HCT116 (cell line): ENCODE results near the gene GUCA2A. TPM values are rescaled to one million over a fixed set of nuclear protein-coding genes. Genes with fewer than 3 reads are reported as not detected.

Experiments used
- ATAC-seq: fragments of 200-7000 bp; cut with Tn5 transposase; 2 replicates; pipeline ENCODE4 v1.9.1; 2020; ENCODE audit warnings: mild to moderate bottlenecking, moderate library complexity
- BruUV-seq: library from RNA; stranded (reverse); fragments of 400-500 nt; replicated peaks from 2 replicates; lab custom pipeline; 2021; lab: Mats Ljungman, UMichigan
- CTCF ChIA-PET: fragments of 300-600 bp; sonication (Branson Sonifier 250); formaldehyde crosslinking; loops from one replicate; lab custom pipeline; 2021; ENCODE audit warnings: antibody characterized with exemption; lab: Charles Lee
- POLR2A ChIA-PET: fragments of 300-600, 350-600 bp; sonication (Branson Sonifier 250); formaldehyde crosslinking; loops from one replicate; lab custom pipeline; 2021; ENCODE audit warnings: antibody characterized with exemption; lab: Charles Lee
- RAD21 ChIA-PET, 2 experiments: fragments of 300-600 bp; sonication (Branson Sonifier 250); formaldehyde crosslinking; loops; one replicate each; lab custom pipeline; 2023; ENCODE audit warnings: low total read pairs in 2 of 2; ENCODE audit not compliant: uncharacterized antibody in 2 of 2, unreplicated experiment in 2 of 2, low non-redundant PET in 1 of 2; lab: Charles Lee
- DNase-seq: peaks from one replicate; pipeline ENCODE4 v3.0.0-alpha.2; 2010; ENCODE audit warnings: low read depth, low spot score
- H2AFZ ChIP-seq: fragments of 200-600 bp; shearing (Covaris generic), sonication (generic); 2 replicates; pipeline ENCODE4 v1.6.1; 2017; ENCODE audit warnings: low read depth, mixed run types, mixed read lengths, antibody characterized with exemption, low read length; ENCODE audit not compliant: poor library complexity, severe bottlenecking
- H3K27ac ChIP-seq: 2 replicates; pipeline ENCODE4 v1.5.1; 2012; ENCODE audit warnings: low read depth, low read length
- H3K27me3 ChIP-seq: fragments of 200-600 bp; sonication (generic); 2 replicates; pipeline ENCODE4 v1.6.1; 2016; ENCODE audit warnings: mixed run types, low read length, mixed read lengths; ENCODE audit not compliant: insufficient read depth
- H3K36me3 ChIP-seq, 2 experiments: fragments of 200-500 bp in 1 of 2; fragments of 200-600 bp in 1 of 2; sonication (Bioruptor generic) in 1 of 2; sonication (generic) in 1 of 2; 2 replicates each; pipeline versions ENCODE4 v1.5.1 to v1.6.1; 2014 to 2016; ENCODE audit warnings: low read length in 2 of 2, inconsistent platforms in 1 of 2, mixed read lengths in 1 of 2, mixed run types in 1 of 2; ENCODE audit not compliant: insufficient read depth in 2 of 2, control insufficient read depth in 1 of 2
- H3K4me1 ChIP-seq, 2 experiments: fragments of 200-600 bp in 1 of 2; sonication (generic) in 1 of 2; 2 replicates each; pipeline versions ENCODE4 v1.5.1 to v1.6.1; 2012 to 2017; ENCODE audit warnings: low read length in 2 of 2, inconsistent platforms in 1 of 2, mild to moderate bottlenecking in 1 of 2, mixed read lengths in 1 of 2, mixed run types in 1 of 2, moderate library complexity in 1 of 2; ENCODE audit not compliant: insufficient read depth in 2 of 2, control insufficient read depth in 1 of 2
- H3K4me2 ChIP-seq: fragments of 200-600 bp; sonication (generic); 2 replicates; pipeline ENCODE4 v1.6.1; 2017; ENCODE audit warnings: mixed run types, low read length, mixed read lengths
- H3K4me3 ChIP-seq, 2 experiments: fragments of 200-600 bp in 1 of 2; sonication (generic) in 1 of 2; replicated peaks in 1 of 2; 2 replicates each; pipeline ENCODE4 v1.5.1; 2011 to 2016; ENCODE audit warnings: low read length in 2 of 2, control low read depth in 1 of 2, low read depth in 1 of 2, mild to moderate bottlenecking in 1 of 2, mixed read lengths in 1 of 2, mixed run types in 1 of 2
- H3K79me2 ChIP-seq: fragments of 200-600 bp; sonication (generic); 2 replicates; pipeline ENCODE4 v1.6.1; 2017; ENCODE audit warnings: mild to moderate bottlenecking, mixed run types, low read length, moderate library complexity, mixed read lengths; ENCODE audit not compliant: insufficient read depth
- H3K9ac ChIP-seq: fragments of 200-600 bp; sonication (generic); 2 replicates; pipeline ENCODE4 v1.6.1; 2016; ENCODE audit warnings: low read length, mixed read lengths
- H3K9me2 ChIP-seq: fragments of 200-600 bp; sonication (generic), shearing (Covaris generic); 2 replicates; pipeline ENCODE4 v1.6.1; 2017; ENCODE audit warnings: mixed run types, mild to moderate bottlenecking, moderate library complexity; ENCODE audit not compliant: insufficient read depth
- H3K9me3 ChIP-seq, 2 experiments: fragments of 200-500 bp in 1 of 2; fragments of 200-600 bp in 1 of 2; sonication (Bioruptor generic) in 1 of 2; sonication (generic) in 1 of 2; 2 replicates each; pipeline ENCODE4 v1.6.1; 2014 to 2017; ENCODE audit warnings: low read length in 2 of 2, mixed read lengths in 2 of 2, inconsistent platforms in 1 of 2, low read depth in 1 of 2, mild to moderate bottlenecking in 1 of 2, mixed run types in 1 of 2, moderate library complexity in 1 of 2; ENCODE audit not compliant: control insufficient read depth in 1 of 2, insufficient read depth in 1 of 2
- H4K20me1 ChIP-seq: fragments of 200-600 bp; sonication (generic), shearing (Covaris generic); 2 replicates; pipeline ENCODE4 v1.6.1; 2017; ENCODE audit warnings: mixed run types, mild to moderate bottlenecking, moderate library complexity; ENCODE audit not compliant: insufficient read depth
- CBX3 ChIP-seq: IDR thresholded peaks from 2 replicates; pipeline ENCODE4 v1.6.1; 2012; ENCODE audit warnings: low read depth
- CEBPB ChIP-seq: IDR thresholded peaks from 2 replicates; pipeline ENCODE4 v1.6.1; 2012; ENCODE audit warnings: low read depth
- EGR1 ChIP-seq: IDR thresholded peaks from 2 replicates; pipeline ENCODE4 v1.6.1; 2012; ENCODE audit warnings: low read depth
- ELF1 ChIP-seq: IDR thresholded peaks from 2 replicates; pipeline ENCODE4 v1.6.1; 2012; ENCODE audit warnings: low read depth, borderline replicate concordance
- EZH2phosphoT487 ChIP-seq: fragments of 200-600 bp; IDR thresholded peaks from 2 replicates; pipeline ENCODE4 v1.6.1; 2018; ENCODE audit warnings: antibody characterized with exemption, borderline replicate concordance
- FOSL1 ChIP-seq: IDR thresholded peaks from 2 replicates; pipeline ENCODE4 v1.6.1; 2012; ENCODE audit warnings: low read depth
- JUND ChIP-seq: IDR thresholded peaks from 2 replicates; pipeline ENCODE4 v1.6.1; 2012
- POLR2A ChIP-seq: IDR thresholded peaks from 2 replicates; pipeline ENCODE4 v1.7.0; 2011; ENCODE audit warnings: borderline replicate concordance; ENCODE audit not compliant: insufficient read depth, insufficient read length; ENCODE audit errors: extremely low read depth
- SIN3A ChIP-seq: IDR thresholded peaks from 2 replicates; pipeline ENCODE4 v1.6.1; 2012; ENCODE audit warnings: low read depth
- SP1 ChIP-seq: IDR thresholded peaks from 2 replicates; pipeline ENCODE4 v1.6.1; 2012; ENCODE audit warnings: low read depth
- SRF ChIP-seq: IDR thresholded peaks from 2 replicates; pipeline ENCODE4 v1.6.1; 2012; ENCODE audit warnings: low read depth
- TCF7L2 ChIP-seq: IDR thresholded peaks from 2 replicates; pipeline ENCODE4 v1.7.0; 2011; ENCODE audit warnings: borderline replicate concordance, inconsistent platforms; ENCODE audit not compliant: insufficient read depth, insufficient read length; ENCODE audit errors: extremely low read depth
- ZFX ChIP-seq: fragments of 450-650 bp; IDR thresholded peaks from 2 replicates; pipeline ENCODE4 v1.6.1; 2017
- intact Hi-C: fragments of 100-400 bp; cut with micrococcal nuclease; formaldehyde crosslinking; loops from 2 replicates; pipeline ENCODE4 v1.10.0; 2022
- total RNA-seq: library from RNA; stranded (reverse); gene quantifications from one replicate; pipeline ENCODE4 v1.2.1, GENCODE V29; 2021; ENCODE audit not compliant: unreplicated experiment
- TF ChIP-seq, protein P1 (sequence below), 3 experiments: fragments of 200-600 bp in 1 of 3; sonication (generic) in 1 of 3; IDR thresholded peaks in 2 of 3; conservative IDR thresholded peaks in 1 of 3; 2 replicates each; pipeline ENCODE4 v1.5.1; 2012 to 2017; ENCODE audit warnings: low read depth in 2 of 3, low read length in 2 of 3, antibody characterized with exemption in 1 of 3, borderline replicate concordance in 1 of 3, control low read depth in 1 of 3, mild to moderate bottlenecking in 1 of 3, mixed read lengths in 1 of 3, mixed run types in 1 of 3, moderate library complexity in 1 of 3; ENCODE audit not compliant: insufficient read depth in 1 of 3
- TF ChIP-seq, protein P2 (sequence below): IDR thresholded peaks from 2 replicates; pipeline ENCODE4 v1.6.1; 2011; ENCODE audit warnings: mild to moderate bottlenecking, low read length, moderate library complexity; ENCODE audit not compliant: insufficient replicate concordance; ENCODE audit errors: extremely low read depth

Gene GUCA2A
- total RNA-seq, 1 experiment from 2014 or later, result not detected

DNA sequence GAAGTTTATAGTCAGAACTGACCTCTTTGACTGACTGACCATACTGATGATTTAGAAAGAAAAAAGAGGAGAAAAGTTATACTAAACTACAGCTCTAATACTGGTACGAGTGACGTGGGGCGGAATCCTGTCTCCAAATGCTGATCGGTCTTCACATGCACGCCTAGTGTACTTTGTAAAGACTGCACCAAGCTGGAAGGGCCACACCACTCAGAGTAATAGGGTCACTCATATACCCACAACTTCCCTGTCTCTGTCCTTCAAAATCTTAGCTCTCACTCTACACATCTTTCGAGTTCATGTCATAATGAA is 19.4 kb upstream of the GUCA2A start:
- no peak for ATAC-seq
- ChIA-PET POLR2A (no interaction called here), CTCF (no interaction called here), RAD21 (no interaction called here)
- Histone ChIP-seq H3K9me3 (no peaks in the 10 kb centered on the region), H3K4me2 (no peak overlapping the region), H3K4me3 (no peak overlapping the region), H3K36me3 (peaks cover 0 to 9% of the 10 kb centered on the region in 2 experiments; a peak in 1 of 4 replicates), H3K27me3 (no peaks in the 10 kb centered on the region), H3K79me2 (no peaks in the 10 kb centered on the region), H4K20me1 (no peaks in the 10 kb centered on the region), H2AFZ (no peak overlapping the region), H3K27ac (no peak overlapping the region), H3K9ac (no peak overlapping the region), H3K4me1 (no peaks in the 10 kb centered on the region), H3K9me2 (no peaks in the 10 kb centered on the region)
- no peak for DNase-seq
- no TSS peak for BruUV-seq
- intact Hi-C loops, result no loop called here
- TF ChIP-seq FOSL1 (no peak), ZFX (no peak), SP1 (no peak), SIN3A (no peak), EZH2phosphoT487 (no peak), TCF7L2 (no peak), JUND (no peak), CEBPB (no peak), EGR1 (no peak), ELF1 (no peak), CBX3 (no peak), POLR2A (no peak), SRF (no peak)
- TF ChIP-seq, protein P1, sequence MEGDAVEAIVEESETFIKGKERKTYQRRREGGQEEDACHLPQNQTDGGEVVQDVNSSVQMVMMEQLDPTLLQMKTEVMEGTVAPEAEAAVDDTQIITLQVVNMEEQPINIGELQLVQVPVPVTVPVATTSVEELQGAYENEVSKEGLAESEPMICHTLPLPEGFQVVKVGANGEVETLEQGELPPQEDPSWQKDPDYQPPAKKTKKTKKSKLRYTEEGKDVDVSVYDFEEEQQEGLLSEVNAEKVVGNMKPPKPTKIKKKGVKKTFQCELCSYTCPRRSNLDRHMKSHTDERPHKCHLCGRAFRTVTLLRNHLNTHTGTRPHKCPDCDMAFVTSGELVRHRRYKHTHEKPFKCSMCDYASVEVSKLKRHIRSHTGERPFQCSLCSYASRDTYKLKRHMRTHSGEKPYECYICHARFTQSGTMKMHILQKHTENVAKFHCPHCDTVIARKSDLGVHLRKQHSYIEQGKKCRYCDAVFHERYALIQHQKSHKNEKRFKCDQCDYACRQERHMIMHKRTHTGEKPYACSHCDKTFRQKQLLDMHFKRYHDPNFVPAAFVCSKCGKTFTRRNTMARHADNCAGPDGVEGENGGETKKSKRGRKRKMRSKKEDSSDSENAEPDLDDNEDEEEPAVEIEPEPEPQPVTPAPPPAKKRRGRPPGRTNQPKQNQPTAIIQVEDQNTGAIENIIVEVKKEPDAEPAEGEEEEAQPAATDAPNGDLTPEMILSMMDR (IDR thresholded peaks at IDR 0.05 in 2 of 3, conservative IDR thresholded peaks at IDR 0.05 in 1 of 3; ENCODE audit: borderline replicate concordance in 1 of 3, insufficient read depth in 1 of 3, low read depth in 2 of 3, low read length in 2 of 3), result no peak
- TF ChIP-seq, protein P2, sequence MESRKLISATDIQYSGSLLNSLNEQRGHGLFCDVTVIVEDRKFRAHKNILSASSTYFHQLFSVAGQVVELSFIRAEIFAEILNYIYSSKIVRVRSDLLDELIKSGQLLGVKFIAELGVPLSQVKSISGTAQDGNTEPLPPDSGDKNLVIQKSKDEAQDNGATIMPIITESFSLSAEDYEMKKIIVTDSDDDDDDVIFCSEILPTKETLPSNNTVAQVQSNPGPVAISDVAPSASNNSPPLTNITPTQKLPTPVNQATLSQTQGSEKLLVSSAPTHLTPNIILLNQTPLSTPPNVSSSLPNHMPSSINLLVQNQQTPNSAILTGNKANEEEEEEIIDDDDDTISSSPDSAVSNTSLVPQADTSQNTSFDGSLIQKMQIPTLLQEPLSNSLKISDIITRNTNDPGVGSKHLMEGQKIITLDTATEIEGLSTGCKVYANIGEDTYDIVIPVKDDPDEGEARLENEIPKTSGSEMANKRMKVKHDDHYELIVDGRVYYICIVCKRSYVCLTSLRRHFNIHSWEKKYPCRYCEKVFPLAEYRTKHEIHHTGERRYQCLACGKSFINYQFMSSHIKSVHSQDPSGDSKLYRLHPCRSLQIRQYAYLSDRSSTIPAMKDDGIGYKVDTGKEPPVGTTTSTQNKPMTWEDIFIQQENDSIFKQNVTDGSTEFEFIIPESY, result no peak
